HG02588 (cell line): ENCODE measurements around the gene SMOC2.

Experiments
- ATAC-seq: cut with Tn5 transposase; IDR thresholded peaks from one replicate; pipeline ENCODE4 v1.9.1; 2021; ENCODE audit warnings: mild to moderate bottlenecking, moderate library complexity; ENCODE audit not compliant: unreplicated experiment

SMOC2 gene

DNA sequence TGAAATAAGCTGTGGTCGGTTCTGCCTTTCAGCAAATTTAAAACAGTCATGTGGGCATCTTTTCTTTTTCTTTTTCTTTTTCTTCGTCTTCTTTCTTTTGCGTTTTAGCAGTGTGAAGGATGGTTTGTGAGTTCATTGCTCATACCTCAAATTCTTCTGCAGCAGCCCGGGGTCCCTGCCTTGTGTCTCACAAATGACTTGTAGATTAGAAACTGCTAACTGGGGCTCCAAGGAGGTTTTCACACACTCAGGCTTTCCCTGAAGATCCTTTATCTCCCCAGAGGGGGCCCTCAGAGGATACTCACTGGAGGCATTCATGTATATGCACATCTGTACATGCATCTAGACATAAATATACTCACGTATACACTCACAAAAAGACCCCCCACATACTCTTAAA is 1.7 kb downstream of the SMOC2 start:
- no peak for ATAC-seq

DNA sequence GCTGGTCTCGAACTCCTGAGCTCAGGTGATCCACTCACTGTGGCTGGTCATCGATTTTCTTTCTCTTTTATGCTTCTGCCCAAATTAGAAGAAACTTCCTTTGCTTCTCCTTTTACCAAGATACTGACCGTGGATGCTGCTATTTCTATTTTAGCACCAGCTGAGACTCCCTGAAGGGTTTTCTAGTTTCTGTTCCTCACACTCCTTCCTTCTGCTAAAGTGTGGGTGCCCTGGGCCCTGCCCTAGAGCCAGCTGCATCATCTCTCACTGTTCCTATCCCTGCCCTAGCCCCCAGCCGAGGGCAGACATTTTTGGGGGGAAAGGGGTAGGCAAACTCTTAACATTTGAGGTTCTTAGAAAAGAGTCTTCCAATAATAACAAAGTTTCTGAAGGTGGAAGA is 6.3 kb downstream of the SMOC2 start:
- no peak for ATAC-seq

DNA sequence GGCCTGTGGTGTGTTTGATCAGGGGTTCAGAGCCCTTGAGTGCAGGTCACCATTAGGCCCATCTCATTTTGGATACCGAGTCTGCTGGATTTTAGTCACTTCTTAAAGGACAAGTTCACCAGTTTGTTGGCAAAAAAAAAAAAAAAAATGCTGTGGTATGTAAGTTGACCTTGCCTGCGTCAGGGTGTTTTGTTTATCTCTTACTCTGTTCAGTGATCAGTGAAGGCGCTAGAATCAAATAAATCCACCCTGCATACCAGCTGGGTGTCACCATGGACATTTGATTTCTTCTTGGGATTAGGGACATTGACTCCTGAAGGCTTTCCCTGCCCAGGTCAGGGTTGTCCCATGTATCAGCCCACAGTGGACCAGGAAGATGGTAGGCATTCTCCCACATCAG is 6.7 kb downstream of the SMOC2 start:
- ATAC-seq: no peak

DNA sequence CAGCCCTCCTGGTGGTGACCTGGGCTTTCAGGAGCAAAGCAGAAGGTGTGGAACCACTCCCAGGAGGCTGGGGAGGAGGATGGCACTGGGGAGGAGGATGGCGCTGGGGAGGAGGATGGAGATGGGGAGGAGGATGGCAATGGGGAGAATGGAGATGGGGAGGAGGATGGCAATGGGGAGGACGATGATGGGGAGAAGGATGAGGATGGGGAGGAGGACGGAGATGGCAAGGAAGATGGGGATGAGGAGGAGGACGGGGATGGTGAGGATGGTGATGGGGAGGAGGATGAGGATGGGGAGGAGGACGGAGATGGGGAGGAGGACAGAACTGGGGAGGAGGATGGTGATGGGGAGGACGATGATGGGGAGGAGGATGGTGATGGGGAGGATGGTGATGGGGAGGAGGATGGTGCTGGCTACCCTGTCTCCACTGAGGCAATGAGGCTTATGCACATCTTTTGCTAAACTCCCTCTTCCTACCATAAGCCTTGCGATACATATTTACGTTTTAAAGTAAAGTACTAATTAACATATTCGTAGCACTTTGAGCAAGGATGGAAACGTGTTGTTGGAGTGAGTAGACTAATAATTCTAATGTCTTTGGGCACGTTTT is 7.4 kb downstream of the SMOC2 start:
- ATAC-seq: no peak

DNA sequence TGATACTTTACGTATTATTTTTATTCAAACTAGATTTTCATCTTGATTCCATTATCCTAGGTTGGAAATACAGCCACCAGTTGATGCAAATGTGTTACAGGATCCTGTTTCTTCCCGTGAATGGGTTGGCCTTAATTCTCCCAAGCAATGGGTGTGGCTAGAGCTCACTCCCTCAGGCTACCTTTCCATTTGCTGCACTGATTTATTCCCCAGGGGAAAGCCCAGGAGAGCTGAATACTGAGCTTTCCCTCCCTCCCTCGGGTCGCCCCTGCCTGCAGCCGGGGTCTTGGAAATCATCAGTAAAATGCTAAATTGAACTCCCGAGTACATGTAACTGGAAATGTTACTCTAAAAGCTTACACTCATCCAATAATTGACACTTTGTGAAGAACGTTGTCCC is 9.9 kb downstream of the SMOC2 start:
- ATAC-seq: no peak

DNA sequence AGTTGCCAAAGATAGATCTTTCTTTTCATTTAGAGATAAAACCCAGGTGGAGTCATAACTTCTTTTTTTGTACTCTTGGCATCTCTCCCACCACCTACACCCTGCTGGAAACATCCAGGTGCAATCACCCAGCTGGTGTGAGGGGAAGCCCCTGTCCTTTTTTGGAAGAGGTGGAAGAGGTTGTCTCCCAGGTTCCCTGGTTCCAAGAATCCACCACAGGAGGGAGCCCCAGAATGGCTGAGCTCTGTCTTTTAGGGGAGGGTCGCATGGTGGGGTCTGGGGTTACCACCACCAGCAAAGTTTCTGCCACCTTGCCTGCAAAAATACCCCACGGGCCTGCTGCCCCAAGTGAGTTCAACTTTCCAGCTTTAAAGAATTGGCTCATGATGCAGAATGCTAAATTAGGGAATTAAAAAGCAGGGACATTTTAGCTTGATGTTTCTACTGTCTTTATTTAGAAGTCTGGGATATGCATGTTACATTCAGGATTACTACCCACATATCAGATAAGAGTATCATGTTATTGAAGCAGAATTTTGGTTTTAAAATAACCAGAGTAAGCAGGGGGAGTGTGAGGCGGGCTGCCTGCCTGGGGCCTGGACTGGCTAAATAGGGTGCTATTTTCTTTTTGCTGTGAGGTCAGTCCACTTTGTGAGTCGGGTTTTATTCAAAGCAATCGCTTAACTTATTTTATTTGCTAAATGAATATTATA is 11.0 kb downstream of the SMOC2 start:
- ATAC-seq: no peak

DNA sequence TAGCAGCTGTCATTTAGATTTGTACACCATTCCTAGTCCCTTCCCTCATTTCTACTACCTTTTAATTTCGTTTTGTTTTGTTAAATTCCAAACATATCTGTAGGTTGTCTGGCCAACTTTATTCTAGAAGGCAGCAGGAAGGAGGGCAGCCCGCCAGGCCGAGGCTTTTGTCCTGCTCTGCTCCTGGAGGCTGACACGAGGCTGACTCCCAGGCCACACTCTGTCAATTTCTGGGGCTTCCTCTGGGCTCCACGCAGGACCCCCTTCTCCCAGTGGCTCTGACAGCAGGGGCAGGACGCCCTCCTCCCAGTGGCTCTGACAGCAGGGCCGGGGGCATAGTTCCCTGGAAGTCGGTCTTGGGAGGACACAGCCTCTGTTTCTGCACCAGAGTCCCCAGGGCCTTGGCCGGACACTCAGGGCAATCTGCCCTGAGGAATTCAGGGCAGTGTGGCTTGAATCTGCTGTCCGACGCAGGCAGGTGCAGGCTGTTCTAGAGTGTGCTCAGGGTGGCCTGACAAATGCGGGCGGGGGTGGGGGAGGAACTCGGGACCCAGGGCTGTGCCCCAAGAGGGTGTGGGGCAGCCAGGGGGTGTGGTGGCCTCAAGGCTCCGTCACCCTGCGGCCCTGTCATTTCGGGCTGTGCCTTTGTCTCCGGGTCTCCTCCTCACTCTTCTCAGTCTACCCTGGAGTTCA is 11.8 kb downstream of the SMOC2 start:
- ATAC-seq: no peak

DNA sequence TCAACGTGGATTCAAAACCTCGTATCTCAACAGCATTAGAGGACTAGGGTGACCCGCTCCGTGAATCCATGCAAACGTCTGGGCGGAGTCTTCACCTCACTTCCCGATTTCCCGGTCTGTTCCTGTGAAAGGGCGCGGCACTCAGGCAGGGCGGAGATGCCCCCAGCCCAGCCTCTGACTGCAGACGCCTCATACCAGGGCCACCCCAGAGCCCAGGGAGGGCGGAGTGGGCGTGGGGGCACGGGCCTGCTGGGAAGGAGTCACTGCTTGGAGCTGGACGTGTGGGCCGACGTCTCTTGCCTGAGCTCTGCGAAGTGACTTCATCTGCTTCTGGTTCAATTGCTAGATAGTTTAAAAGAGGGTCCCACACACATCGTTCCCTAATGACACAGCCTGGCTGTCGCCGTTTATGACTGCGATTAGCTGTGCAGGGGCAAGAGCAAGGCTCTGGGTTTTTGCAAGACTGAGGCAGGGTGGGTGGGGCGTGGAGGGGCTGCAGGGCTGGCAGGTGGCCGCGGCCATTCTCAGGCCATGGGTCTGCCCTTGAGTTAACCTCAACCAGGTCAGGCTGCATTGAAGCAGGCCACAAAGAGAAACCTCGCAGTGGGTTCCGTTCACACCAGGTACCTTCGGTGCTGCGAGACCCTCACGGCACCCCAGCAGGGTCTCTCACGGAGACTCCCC is 15.0 kb downstream of the SMOC2 start:
- no peak for ATAC-seq

DNA sequence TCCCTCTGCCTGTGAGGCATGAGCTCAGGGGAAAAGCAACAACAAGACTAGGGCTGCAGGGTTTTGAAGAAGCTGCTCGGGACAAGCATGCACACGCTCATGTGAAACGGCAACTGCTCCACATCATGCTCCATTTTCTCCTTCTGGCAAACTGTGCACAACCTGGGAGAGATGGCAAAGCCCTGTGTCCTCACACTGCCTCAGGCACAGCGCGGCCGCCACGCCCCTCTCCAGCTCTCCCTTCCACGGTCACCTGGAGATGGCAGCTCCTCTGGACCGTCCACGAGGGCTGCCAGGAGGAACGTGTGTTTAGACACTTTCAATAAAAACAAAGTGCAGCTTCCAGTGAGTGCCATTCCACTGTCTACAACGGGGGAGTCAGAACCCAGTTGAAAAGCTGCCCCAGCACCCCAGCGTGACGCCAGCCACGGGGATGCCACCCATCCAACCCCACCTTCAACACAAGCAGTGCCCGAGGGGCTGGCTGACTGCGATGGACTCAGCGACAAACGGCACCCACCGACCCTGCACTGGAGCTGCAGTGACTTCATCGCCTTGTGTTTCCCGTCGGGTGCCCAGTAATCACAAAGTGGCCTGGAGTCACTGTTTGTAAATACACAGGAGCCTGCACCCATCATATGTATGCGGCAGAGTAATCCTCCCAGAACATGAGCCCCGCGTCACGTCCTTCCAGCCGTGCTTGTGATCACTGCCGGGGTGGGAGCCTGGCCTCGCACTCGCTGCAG is 16.1 kb downstream of the SMOC2 start:
- no peak for ATAC-seq

DNA sequence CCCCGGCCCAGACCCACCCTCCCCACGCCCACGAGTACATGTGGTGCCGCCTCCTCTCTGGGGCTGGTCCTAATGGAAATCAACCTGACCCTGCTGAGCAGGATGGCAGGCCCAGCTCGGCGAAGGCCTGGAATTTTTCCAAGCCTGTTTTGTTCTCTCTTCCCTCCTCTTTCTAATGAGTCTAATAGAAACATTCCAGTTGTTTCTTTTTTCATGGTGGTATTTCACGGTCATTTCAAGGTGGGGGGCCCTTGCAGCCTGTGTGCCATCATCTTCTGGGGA is 16.6 kb downstream of the SMOC2 start:
- no peak for ATAC-seq

DNA sequence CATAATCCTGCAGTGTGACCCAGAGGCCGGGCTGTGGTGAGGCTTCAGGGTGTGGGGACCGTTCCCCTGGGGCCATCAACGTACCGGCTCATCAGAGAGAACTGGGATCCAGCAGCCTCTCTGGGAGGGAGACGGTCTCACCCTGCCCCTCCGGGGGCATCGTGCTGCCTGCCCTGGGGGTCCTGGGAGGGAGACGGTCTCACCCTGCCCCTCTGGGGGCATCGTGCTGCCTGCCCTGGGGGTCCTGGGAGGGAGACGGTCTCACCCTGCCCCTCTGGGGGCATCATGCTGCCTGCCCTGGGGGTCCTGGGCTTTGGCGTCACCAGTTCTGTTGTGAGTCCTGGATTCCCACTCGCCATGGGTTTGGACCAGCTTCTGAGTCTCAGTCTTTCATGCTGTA is 17.1 kb downstream of the SMOC2 start:
- ATAC-seq: no peak

DNA sequence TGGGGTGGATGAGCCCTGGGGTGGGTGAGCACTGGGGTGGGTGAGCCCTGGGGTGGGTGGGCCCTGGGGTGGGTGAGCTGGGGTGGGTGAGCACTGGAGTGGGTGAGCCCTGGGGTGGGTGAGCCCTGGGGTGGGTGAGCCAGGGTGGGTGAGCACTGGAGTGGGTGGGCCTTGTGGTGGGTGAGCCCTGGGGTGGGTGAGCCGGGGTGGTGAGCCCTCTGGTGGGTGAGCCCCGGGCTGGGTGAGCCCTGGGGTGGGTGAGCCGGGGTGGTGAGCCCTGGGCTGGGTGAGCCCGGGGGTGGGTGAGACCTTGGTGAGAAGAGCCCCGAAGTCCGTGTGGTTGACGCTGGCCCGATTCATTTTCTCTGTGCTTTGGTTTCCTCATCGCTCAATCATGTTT is 18.6 kb downstream of the SMOC2 start:
- no peak for ATAC-seq

DNA sequence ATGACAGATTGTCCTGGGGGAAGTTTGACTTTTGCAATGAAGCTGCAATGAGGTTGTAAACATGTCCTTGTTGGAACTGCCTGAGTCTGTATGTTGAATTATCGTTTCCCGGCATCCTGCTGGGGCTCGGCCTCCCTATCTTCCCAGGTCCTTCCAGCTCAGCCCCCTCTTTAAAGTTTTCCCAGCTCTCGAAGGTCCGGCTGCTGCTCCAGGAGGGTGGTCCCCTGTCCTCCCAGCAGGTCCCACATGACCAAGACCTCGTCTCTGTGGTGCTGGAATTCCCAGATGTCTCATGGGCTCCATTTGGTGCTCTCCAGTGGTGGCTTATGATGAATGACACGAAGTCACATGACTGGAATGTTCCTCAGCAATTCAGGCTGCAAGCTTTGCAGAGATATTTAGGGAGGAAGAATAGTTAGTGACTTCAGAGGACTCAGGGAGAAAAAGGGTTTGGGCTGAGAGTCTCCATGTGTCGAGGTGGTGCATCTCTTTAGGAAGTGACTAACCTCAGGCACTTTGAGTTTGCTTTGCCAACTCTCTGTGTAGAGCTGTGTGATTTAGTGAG is 21.4 kb downstream of the SMOC2 start:
- ATAC-seq: no peak

DNA sequence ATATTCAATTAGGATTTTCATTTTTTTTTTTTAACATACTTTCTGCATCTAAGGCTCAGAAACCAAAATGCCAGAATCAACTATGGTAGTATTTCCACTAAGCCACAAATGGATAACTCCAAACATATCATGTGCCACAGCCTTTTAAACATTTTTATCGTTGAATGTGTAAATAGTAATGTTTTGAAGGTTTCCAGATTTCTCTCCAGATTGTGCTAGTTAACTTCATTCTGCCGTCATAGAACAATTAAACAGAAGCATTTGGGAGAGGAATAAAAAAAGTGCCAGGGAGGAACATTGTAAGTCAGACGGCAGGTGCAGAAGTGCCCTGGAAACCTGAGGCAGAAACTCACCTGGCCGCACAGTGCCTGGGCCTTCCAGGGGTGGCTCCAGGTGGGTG is 23.6 kb downstream of the SMOC2 start:
- ATAC-seq: no peak

DNA sequence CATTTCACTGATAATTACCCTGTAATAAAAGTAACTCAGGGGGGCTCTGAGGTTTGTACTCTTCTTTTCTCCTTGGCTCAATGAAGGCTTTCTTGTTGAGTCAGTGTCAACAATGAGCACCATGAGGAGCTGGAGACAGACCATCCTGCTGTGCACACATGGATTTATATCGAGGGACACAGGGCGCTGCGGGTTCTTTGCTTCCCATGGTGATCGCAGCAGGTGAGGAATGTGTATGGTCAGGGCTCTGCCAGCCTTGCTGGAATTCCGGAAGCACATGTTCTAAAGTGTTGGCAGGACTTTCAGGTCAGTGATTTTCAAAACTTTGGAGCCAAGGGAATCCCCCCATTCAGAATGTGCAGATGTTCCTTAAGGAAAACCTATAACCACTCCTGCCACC is 27.1 kb downstream of the SMOC2 start:
- ATAC-seq: no peak

DNA sequence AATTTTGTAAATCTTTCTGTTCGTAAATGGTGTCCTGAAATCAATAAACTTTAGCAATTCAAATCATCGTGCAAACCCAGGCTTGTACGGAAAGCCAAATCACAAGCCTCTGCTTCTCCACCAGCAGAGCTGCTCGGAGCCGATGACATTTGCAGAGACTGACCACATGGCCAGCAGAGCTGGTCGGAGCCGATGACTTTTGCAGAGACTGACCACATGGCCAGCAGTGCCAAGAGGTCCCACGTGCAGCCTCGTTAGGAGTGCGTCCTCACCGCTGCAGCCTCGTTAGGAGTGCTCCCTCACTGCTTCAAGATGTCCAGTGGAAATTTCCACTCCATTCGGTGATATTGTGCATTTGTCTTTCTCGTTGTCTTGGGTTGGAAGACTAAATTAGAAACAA is 28.5 kb downstream of the SMOC2 start:
- no peak for ATAC-seq

DNA sequence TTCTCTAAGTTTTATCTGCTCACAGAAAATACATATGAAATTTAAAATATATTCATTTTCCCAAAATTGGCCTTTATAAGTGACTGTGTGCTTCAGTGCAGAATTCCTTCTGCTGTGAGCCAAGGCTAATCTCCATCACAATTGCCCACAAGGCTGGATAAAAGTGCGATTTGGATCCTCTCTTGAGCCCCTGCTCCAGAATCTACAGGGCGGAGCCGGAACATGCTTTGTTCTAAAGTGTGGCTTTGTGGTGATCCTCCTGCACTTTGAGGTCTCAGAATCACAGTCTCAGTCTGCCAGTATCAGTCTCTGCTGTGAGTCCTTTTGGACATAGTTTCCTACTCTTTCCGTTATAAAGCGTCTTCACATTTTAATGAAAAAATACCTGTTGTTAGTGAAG is 28.9 kb downstream of the SMOC2 start:
- no peak for ATAC-seq

DNA sequence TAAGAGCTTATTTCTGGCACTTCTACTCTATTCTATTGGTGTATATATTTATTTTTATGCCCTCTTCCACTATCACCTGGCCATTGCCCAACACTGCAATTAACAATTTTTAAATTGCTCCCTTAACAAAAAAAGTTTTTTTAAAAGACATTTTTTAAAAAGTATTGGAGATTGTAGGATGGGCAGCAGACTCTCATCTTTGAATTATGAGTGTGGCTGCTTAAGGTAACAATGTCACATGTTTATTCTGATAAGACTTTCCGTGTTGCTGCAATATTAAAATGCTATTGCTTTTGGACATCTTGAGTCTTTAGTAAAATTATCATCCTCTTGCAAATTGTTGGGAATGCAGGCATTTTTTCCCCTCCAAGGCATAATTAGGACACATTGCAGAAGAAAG is 31.4 kb downstream of the SMOC2 start:
- no peak for ATAC-seq

DNA sequence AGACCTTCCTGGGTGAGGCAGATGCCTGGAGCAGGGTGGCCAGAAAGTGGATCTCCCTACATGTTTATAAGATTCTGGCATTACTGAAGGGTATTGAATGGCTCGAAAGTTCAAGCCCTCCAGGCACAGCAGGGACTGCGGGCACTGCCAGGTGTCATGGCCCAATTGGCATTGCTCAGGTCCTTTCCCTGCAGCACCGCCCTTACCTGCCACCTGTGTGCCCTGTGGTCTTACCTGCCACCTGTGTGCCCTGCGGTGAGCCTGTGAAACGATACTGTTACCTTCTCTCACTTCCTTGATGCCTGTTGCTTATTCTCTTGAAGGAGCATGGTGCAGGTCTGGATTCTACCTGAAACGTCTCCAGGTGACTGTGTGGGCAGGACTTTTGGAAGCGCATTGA is 32.2 kb downstream of the SMOC2 start:
- no peak for ATAC-seq

DNA sequence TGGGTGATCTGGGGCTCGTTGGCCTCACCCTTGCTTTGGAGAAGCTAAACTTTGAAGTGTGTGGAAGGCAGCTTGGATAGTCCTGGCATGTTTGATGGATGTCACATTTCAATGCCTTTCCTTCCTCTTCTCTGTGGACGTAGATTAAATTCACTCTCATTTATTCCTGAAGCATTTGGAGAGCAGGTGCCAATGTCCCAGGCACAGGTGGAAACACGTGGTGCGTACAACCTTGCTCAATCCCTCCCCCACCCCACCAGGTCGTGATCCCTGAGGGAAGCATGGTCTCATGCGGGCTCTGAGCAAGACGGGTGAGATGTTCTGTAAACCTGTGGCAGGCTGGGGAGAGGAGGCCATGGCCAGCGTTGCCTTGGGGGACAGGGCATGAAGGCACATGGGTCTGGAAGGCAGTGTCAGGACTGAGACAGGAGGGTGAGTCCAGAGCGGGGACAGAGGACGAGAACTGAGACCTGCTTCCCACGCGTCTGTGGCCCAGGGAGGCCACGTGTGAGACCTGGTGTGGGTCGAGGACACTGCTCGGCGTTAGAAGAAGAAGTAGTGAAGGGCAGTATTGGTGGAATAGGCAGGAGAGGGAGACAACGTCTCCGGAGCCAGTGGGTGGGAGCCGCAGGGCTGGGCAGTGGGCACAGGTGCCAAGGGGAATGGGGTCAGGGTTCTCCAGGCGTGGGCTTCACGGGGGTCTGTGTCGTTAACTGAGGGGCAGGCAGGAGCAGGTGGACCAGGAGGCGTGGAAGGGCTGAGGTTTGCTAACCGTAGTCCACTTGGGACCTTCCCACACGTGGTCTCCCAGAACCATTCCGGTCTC is 34.4 kb downstream of the SMOC2 start:
- no peak for ATAC-seq
